HCT116 (cell line): ENCODE results near the gene KMT2B. TPM values are rescaled to one million over a fixed set of nuclear protein-coding genes. Genes with fewer than 3 reads are reported as not detected.

Experiments used
- ATAC-seq: fragments of 200-7000 bp; cut with Tn5 transposase; 2 replicates; pipeline ENCODE4 v1.9.1; 2020; ENCODE audit warnings: mild to moderate bottlenecking, moderate library complexity
- BruUV-seq: library from RNA; stranded (reverse); fragments of 400-500 nt; replicated peaks from 2 replicates; lab custom pipeline; 2021; lab: Mats Ljungman, UMichigan
- CTCF ChIA-PET: fragments of 300-600 bp; sonication (Branson Sonifier 250); formaldehyde crosslinking; loops from one replicate; lab custom pipeline; 2021; ENCODE audit warnings: antibody characterized with exemption; lab: Charles Lee
- POLR2A ChIA-PET: fragments of 300-600, 350-600 bp; sonication (Branson Sonifier 250); formaldehyde crosslinking; loops from one replicate; lab custom pipeline; 2021; ENCODE audit warnings: antibody characterized with exemption; lab: Charles Lee
- RAD21 ChIA-PET, 2 experiments: fragments of 300-600 bp; sonication (Branson Sonifier 250); formaldehyde crosslinking; loops; one replicate each; lab custom pipeline; 2023; ENCODE audit warnings: low total read pairs in 2 of 2; ENCODE audit not compliant: uncharacterized antibody in 2 of 2, unreplicated experiment in 2 of 2, low non-redundant PET in 1 of 2; lab: Charles Lee
- DNase-seq: peaks from one replicate; pipeline ENCODE4 v3.0.0-alpha.2; 2010; ENCODE audit warnings: low read depth, low spot score
- H2AFZ ChIP-seq: fragments of 200-600 bp; shearing (Covaris generic), sonication (generic); 2 replicates; pipeline ENCODE4 v1.6.1; 2017; ENCODE audit warnings: low read depth, mixed run types, mixed read lengths, antibody characterized with exemption, low read length; ENCODE audit not compliant: poor library complexity, severe bottlenecking
- H3K27ac ChIP-seq: 2 replicates; pipeline ENCODE4 v1.5.1; 2012; ENCODE audit warnings: low read depth, low read length
- H3K27me3 ChIP-seq: fragments of 200-600 bp; sonication (generic); 2 replicates; pipeline ENCODE4 v1.6.1; 2016; ENCODE audit warnings: mixed run types, low read length, mixed read lengths; ENCODE audit not compliant: insufficient read depth
- H3K36me3 ChIP-seq, 2 experiments: fragments of 200-500 bp in 1 of 2; fragments of 200-600 bp in 1 of 2; sonication (Bioruptor generic) in 1 of 2; sonication (generic) in 1 of 2; 2 replicates each; pipeline versions ENCODE4 v1.5.1 to v1.6.1; 2014 to 2016; ENCODE audit warnings: low read length in 2 of 2, inconsistent platforms in 1 of 2, mixed read lengths in 1 of 2, mixed run types in 1 of 2; ENCODE audit not compliant: insufficient read depth in 2 of 2, control insufficient read depth in 1 of 2
- H3K4me1 ChIP-seq, 2 experiments: fragments of 200-600 bp in 1 of 2; sonication (generic) in 1 of 2; 2 replicates each; pipeline versions ENCODE4 v1.5.1 to v1.6.1; 2012 to 2017; ENCODE audit warnings: low read length in 2 of 2, inconsistent platforms in 1 of 2, mild to moderate bottlenecking in 1 of 2, mixed read lengths in 1 of 2, mixed run types in 1 of 2, moderate library complexity in 1 of 2; ENCODE audit not compliant: insufficient read depth in 2 of 2, control insufficient read depth in 1 of 2
- H3K4me2 ChIP-seq: fragments of 200-600 bp; sonication (generic); 2 replicates; pipeline ENCODE4 v1.6.1; 2017; ENCODE audit warnings: mixed run types, low read length, mixed read lengths
- H3K4me3 ChIP-seq, 2 experiments: fragments of 200-600 bp in 1 of 2; sonication (generic) in 1 of 2; replicated peaks in 1 of 2; 2 replicates each; pipeline ENCODE4 v1.5.1; 2011 to 2016; ENCODE audit warnings: low read length in 2 of 2, control low read depth in 1 of 2, low read depth in 1 of 2, mild to moderate bottlenecking in 1 of 2, mixed read lengths in 1 of 2, mixed run types in 1 of 2
- H3K79me2 ChIP-seq: fragments of 200-600 bp; sonication (generic); 2 replicates; pipeline ENCODE4 v1.6.1; 2017; ENCODE audit warnings: mild to moderate bottlenecking, mixed run types, low read length, moderate library complexity, mixed read lengths; ENCODE audit not compliant: insufficient read depth
- H3K9ac ChIP-seq: fragments of 200-600 bp; sonication (generic); 2 replicates; pipeline ENCODE4 v1.6.1; 2016; ENCODE audit warnings: low read length, mixed read lengths
- H3K9me2 ChIP-seq: fragments of 200-600 bp; sonication (generic), shearing (Covaris generic); 2 replicates; pipeline ENCODE4 v1.6.1; 2017; ENCODE audit warnings: mixed run types, mild to moderate bottlenecking, moderate library complexity; ENCODE audit not compliant: insufficient read depth
- H3K9me3 ChIP-seq, 2 experiments: fragments of 200-500 bp in 1 of 2; fragments of 200-600 bp in 1 of 2; sonication (Bioruptor generic) in 1 of 2; sonication (generic) in 1 of 2; 2 replicates each; pipeline ENCODE4 v1.6.1; 2014 to 2017; ENCODE audit warnings: low read length in 2 of 2, mixed read lengths in 2 of 2, inconsistent platforms in 1 of 2, low read depth in 1 of 2, mild to moderate bottlenecking in 1 of 2, mixed run types in 1 of 2, moderate library complexity in 1 of 2; ENCODE audit not compliant: control insufficient read depth in 1 of 2, insufficient read depth in 1 of 2
- H4K20me1 ChIP-seq: fragments of 200-600 bp; sonication (generic), shearing (Covaris generic); 2 replicates; pipeline ENCODE4 v1.6.1; 2017; ENCODE audit warnings: mixed run types, mild to moderate bottlenecking, moderate library complexity; ENCODE audit not compliant: insufficient read depth
- CBX3 ChIP-seq: IDR thresholded peaks from 2 replicates; pipeline ENCODE4 v1.6.1; 2012; ENCODE audit warnings: low read depth
- EGR1 ChIP-seq: IDR thresholded peaks from 2 replicates; pipeline ENCODE4 v1.6.1; 2012; ENCODE audit warnings: low read depth
- ELF1 ChIP-seq: IDR thresholded peaks from 2 replicates; pipeline ENCODE4 v1.6.1; 2012; ENCODE audit warnings: low read depth, borderline replicate concordance
- EZH2 ChIP-seq: fragments of 200-600 bp; sonication (generic); IDR thresholded peaks from 2 replicates; pipeline ENCODE4 v1.6.1; 2017; ENCODE audit warnings: antibody characterized with exemption, mixed run types
- FOSL1 ChIP-seq: IDR thresholded peaks from 2 replicates; pipeline ENCODE4 v1.6.1; 2012; ENCODE audit warnings: low read depth
- RAD21 ChIP-seq: IDR thresholded peaks from 2 replicates; pipeline ENCODE4 v1.6.1; 2012; ENCODE audit warnings: low read depth, mild to moderate bottlenecking
- SIN3A ChIP-seq: IDR thresholded peaks from 2 replicates; pipeline ENCODE4 v1.6.1; 2012; ENCODE audit warnings: low read depth
- SP1 ChIP-seq: IDR thresholded peaks from 2 replicates; pipeline ENCODE4 v1.6.1; 2012; ENCODE audit warnings: low read depth
- SRF ChIP-seq: IDR thresholded peaks from 2 replicates; pipeline ENCODE4 v1.6.1; 2012; ENCODE audit warnings: low read depth
- TCF7L2 ChIP-seq: IDR thresholded peaks from 2 replicates; pipeline ENCODE4 v1.7.0; 2011; ENCODE audit warnings: borderline replicate concordance, inconsistent platforms; ENCODE audit not compliant: insufficient read depth, insufficient read length; ENCODE audit errors: extremely low read depth
- ZFX ChIP-seq: fragments of 450-650 bp; IDR thresholded peaks from 2 replicates; pipeline ENCODE4 v1.6.1; 2017
- intact Hi-C: fragments of 100-400 bp; cut with micrococcal nuclease; formaldehyde crosslinking; loops from 2 replicates; pipeline ENCODE4 v1.10.0; 2022
- total RNA-seq: library from RNA; stranded (reverse); gene quantifications from one replicate; pipeline ENCODE4 v1.2.1, GENCODE V29; 2021; ENCODE audit not compliant: unreplicated experiment
- TF ChIP-seq, protein P1 (sequence below): IDR thresholded peaks from 2 replicates; pipeline ENCODE4 v1.6.1; 2011; ENCODE audit warnings: mild to moderate bottlenecking, low read length, moderate library complexity; ENCODE audit not compliant: insufficient replicate concordance; ENCODE audit errors: extremely low read depth
- TF ChIP-seq, protein P2 (sequence below): IDR thresholded peaks from 2 replicates; pipeline ENCODE4 v1.6.1; 2012

The KMT2B gene
- total RNA-seq, 1 experiment from 2014 or later = 29.9 TPM

DNA sequence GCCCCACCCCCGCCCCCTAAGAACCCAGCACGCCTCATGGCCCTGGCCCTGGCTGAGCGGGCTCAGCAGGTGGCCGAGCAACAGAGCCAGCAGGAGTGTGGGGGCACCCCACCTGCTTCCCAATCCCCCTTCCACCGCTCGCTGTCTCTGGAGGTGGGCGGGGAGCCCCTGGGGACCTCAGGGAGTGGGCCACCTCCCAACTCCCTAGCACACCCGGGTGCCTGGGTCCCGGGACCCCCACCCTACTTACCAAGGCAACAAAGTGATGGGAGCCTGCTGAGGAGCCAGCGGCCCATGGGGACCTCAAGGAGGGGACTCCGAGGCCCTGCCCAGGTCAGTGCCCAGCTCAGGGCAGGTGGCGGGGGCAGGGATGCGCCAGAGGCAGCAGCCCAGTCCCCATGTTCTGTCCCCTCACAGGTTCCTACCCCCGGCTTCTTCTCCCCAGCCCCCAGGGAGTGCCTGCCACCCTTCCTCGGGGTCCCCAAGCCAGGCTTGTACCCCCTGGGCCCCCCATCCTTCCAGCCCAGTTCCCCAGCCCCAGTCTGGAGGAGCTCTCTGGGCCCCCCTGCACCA lies 69.5 kb downstream of the KMT2B start:
- H3K36me3 ChIP-seq = 0 out of 4 replicates have a peak, but pooled peaks cover 0 to 2% of the 10 kb centered on the region in 2 experiments
- POLR2A ChIA-PET = interaction anchor here (1.0 kb wide), 1 partner anchor 39 kb away, joined by 3 read pairs; the partner anchor contains the start of gene LIN37
- no peaks in the 10 kb centered on the region for H3K4me1 ChIP-seq
- TF ChIP-seq FOSL1 = no peak
- TF ChIP-seq SIN3A = no peak
- TF ChIP-seq EGR1 = no peak
- TF ChIP-seq RAD21 = no peak
- TF ChIP-seq ELF1 = no peak
- TF ChIP-seq ZFX = no peak
- no peak for TF ChIP-seq CBX3
- no peak for TF ChIP-seq TCF7L2
- no peak for TF ChIP-seq SRF
- TF ChIP-seq, protein P1, sequence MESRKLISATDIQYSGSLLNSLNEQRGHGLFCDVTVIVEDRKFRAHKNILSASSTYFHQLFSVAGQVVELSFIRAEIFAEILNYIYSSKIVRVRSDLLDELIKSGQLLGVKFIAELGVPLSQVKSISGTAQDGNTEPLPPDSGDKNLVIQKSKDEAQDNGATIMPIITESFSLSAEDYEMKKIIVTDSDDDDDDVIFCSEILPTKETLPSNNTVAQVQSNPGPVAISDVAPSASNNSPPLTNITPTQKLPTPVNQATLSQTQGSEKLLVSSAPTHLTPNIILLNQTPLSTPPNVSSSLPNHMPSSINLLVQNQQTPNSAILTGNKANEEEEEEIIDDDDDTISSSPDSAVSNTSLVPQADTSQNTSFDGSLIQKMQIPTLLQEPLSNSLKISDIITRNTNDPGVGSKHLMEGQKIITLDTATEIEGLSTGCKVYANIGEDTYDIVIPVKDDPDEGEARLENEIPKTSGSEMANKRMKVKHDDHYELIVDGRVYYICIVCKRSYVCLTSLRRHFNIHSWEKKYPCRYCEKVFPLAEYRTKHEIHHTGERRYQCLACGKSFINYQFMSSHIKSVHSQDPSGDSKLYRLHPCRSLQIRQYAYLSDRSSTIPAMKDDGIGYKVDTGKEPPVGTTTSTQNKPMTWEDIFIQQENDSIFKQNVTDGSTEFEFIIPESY = no peak
- TF ChIP-seq, protein P2, sequence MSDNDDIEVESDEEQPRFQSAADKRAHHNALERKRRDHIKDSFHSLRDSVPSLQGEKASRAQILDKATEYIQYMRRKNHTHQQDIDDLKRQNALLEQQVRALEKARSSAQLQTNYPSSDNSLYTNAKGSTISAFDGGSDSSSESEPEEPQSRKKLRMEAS = no peak
- TF ChIP-seq EZH2 = no peak
- TF ChIP-seq SP1 = no peak
- no peak overlapping the region for H2AFZ ChIP-seq
- H3K9ac ChIP-seq = no peak overlapping the region
- RAD21 ChIA-PET = no interaction called here
- no peaks in the 10 kb centered on the region for H4K20me1 ChIP-seq
- H3K4me3 ChIP-seq = no peak overlapping the region
- ATAC-seq (no peak), DNase-seq (no peak)
- no peaks in the 10 kb centered on the region for H3K27me3 ChIP-seq
- CTCF ChIA-PET = no interaction called here
- H3K79me2 ChIP-seq = no peaks in the 10 kb centered on the region
- H3K9me2 ChIP-seq = no peaks in the 10 kb centered on the region
- H3K27ac ChIP-seq = no peak overlapping the region
- H3K4me2 ChIP-seq = no peak overlapping the region
- intact Hi-C loops = no loop called here
- no TSS peak for BruUV-seq
- no peaks in the 10 kb centered on the region for H3K9me3 ChIP-seq

Other genes with a start within 250 kb of the KMT2B start
- 0.74 TPM for gene KRTDAP, start 227.5 kb upstream of the KMT2B start, total RNA-seq
- gene DMKN, start 204.4 kb upstream of the KMT2B start, total RNA-seq = 246 TPM
- 0.66 TPM for gene SBSN, start 189.7 kb upstream of the KMT2B start, total RNA-seq
- not detected for gene GAPDHS, start 184.5 kb upstream of the KMT2B start, total RNA-seq
- 128 TPM for gene TMEM147, start 172.4 kb upstream of the KMT2B start, total RNA-seq
- 0.27 TPM for gene ATP4A, start 154.3 kb upstream of the KMT2B start, total RNA-seq
- gene PMIS2, start 131.8 kb upstream of the KMT2B start, total RNA-seq = not detected
- gene HAUS5, start 105.3 kb upstream of the KMT2B start, total RNA-seq = 31.7 TPM
- gene RBM42, start 89.0 kb upstream of the KMT2B start, total RNA-seq = 87.2 TPM
- gene ETV2, start 76.3 kb upstream of the KMT2B start, total RNA-seq = 1.5 TPM
- gene COX6B1, start 69.7 kb upstream of the KMT2B start, total RNA-seq = 496 TPM
- 0.69 TPM for gene UPK1A, start 51.5 kb upstream of the KMT2B start, total RNA-seq
- gene ZBTB32, start 13.4 kb upstream of the KMT2B start, total RNA-seq = not detected
- 8.3 TPM for gene IGFLR1, start 24.4 kb downstream of the KMT2B start, total RNA-seq
- 15.6 TPM for gene U2AF1L4, start 27.4 kb downstream of the KMT2B start, total RNA-seq
- 55.3 TPM for gene PSENEN, start 27.6 kb downstream of the KMT2B start, total RNA-seq
- 10.1 TPM for gene LIN37, start 30.6 kb downstream of the KMT2B start, total RNA-seq
- gene HSPB6, start 39.0 kb downstream of the KMT2B start, total RNA-seq = 0.93 TPM
- 42.5 TPM for gene PROSER3, start 40.2 kb downstream of the KMT2B start, total RNA-seq
- gene ARHGAP33, start 57.6 kb downstream of the KMT2B start, total RNA-seq = 30.2 TPM
- 0.44 TPM for gene PRODH2, start 94.8 kb downstream of the KMT2B start, total RNA-seq
- gene NPHS1, start 134.5 kb downstream of the KMT2B start, total RNA-seq = 0.57 TPM
- 1.3 TPM for gene KIRREL2, start 138.9 kb downstream of the KMT2B start, total RNA-seq
- 41.2 TPM for gene APLP1, start 150.6 kb downstream of the KMT2B start, total RNA-seq
- gene NFKBID, start 182.5 kb downstream of the KMT2B start, total RNA-seq = 13.7 TPM
- gene HCST, start 184.5 kb downstream of the KMT2B start, total RNA-seq = 1.2 TPM
- 0.49 TPM for gene TYROBP, start 190.3 kb downstream of the KMT2B start, total RNA-seq
- 18.8 TPM for gene LRFN3, start 218.4 kb downstream of the KMT2B start, total RNA-seq